GM10266 (cell line): ENCODE data around the gene INSIG1.

Experiments used
- DNase-seq: peaks from one replicate; pipeline ENCODE4 v3.0.0; 2012; ENCODE audit errors: extremely low spot score
- TF ChIP-seq, protein P1 (sequence below): IDR thresholded peaks from 2 replicates; pipeline ENCODE4 v1.5.1; 2012; ENCODE audit warnings: mild to moderate bottlenecking, low read depth; ENCODE audit not compliant: control insufficient read depth, insufficient read depth; ENCODE audit errors: missing control alignments

Gene INSIG1

DNA sequence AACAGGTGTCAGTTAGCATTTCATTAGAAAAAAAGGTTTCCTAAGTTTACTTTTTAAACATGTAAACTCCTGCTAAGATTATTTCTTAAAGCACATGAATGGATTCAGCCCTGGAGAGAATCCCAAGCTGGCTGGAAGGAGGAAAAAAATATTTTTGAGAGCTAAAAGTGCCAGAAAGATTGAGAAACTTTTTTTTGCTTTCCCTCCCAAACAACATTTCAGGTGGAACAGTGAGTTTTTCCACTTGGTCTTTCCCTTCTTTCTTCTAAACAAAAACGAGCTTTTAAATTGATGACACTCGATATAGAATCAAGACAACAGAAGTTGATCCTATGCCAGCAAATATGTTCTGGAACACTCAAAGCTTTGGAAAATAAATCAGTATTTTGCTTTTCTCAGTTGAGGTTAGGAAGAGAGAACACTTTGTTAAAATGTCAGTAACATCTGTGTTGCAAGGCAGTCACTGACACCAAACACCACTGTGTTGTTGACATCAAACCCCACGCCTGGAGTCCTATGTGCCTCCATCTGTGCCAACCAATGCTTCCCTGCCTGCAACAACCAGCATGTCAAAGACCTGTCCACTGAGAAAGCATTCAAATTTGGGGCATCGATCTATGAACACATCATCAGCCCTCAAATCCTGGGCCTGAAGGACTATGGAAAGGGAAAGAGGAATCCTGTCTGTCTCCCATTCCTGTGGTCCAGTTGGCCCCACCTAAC, 22.9 kb upstream of the INSIG1 start:
- no peak for DNase-seq
- TF ChIP-seq, protein P1, sequence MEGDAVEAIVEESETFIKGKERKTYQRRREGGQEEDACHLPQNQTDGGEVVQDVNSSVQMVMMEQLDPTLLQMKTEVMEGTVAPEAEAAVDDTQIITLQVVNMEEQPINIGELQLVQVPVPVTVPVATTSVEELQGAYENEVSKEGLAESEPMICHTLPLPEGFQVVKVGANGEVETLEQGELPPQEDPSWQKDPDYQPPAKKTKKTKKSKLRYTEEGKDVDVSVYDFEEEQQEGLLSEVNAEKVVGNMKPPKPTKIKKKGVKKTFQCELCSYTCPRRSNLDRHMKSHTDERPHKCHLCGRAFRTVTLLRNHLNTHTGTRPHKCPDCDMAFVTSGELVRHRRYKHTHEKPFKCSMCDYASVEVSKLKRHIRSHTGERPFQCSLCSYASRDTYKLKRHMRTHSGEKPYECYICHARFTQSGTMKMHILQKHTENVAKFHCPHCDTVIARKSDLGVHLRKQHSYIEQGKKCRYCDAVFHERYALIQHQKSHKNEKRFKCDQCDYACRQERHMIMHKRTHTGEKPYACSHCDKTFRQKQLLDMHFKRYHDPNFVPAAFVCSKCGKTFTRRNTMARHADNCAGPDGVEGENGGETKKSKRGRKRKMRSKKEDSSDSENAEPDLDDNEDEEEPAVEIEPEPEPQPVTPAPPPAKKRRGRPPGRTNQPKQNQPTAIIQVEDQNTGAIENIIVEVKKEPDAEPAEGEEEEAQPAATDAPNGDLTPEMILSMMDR: no peak

DNA sequence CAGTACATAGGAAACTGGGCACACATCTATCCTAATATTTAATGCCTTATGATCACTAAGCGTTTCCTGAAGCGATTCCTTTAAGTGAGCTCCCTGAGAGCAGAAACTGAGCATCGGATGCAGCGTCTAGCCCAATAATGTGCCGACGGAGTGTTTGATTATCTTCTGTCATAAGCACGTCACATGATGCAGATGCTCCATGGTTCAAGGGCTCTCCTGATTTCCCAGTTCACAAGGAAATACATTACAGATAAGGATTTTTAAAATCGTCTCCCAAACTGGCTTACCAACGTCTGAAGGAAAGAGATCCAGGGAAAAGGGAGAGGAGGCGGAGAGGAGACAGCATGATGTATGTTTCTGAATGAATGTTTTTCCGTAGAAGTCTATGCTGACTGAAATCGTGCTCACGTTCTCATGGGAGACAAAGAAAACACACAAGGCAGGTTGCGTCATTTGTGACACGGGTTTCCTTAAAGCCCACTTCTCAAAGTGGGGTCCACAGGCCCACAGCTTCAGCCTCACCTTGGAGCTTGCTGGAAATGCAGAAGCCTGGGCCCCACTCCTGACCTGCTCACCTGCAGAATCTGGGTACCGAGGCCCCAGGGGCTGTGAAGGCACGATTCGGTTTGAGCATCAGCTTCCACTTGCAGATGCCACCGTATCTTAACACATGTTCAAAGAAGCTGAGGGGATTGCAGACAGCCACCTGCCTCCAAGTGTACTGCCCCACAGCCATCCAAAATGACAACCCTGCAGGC, 21.5 kb upstream of the INSIG1 start:
- TF ChIP-seq, protein P1: no peak

DNA sequence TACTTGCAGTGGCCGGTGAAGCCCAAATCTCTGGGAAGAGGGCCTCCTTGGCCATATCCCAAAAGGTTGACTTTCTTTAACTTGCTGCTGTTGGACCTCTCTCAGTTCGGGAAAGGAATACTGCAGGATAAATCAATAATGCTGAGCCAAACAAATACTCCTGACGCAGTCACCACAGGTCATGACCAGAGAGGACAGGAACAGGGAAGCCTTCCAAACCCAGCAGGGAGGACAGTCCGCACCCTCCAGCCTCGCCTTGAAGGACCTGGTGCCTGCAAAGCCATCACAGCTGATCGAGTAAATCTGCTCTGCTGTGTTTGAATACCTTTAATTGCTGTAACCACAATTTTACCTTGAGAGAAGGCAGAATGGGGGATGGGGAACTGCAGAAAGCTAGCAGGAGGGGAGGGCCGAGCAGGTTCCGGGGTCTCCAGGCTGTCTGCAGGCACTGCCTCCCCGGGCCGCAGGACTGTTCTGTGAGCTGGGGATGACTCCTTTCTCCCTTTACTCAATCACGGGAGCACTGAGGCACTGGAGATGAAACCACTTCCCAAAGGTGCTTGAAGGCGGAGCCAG, 20.8 kb upstream of the INSIG1 start:
- TF ChIP-seq, protein P1: no peak
- no peak for DNase-seq

More for the DNA sequence above, 21.5 kb upstream of the INSIG1 start:
- no peak for DNase-seq

DNA sequence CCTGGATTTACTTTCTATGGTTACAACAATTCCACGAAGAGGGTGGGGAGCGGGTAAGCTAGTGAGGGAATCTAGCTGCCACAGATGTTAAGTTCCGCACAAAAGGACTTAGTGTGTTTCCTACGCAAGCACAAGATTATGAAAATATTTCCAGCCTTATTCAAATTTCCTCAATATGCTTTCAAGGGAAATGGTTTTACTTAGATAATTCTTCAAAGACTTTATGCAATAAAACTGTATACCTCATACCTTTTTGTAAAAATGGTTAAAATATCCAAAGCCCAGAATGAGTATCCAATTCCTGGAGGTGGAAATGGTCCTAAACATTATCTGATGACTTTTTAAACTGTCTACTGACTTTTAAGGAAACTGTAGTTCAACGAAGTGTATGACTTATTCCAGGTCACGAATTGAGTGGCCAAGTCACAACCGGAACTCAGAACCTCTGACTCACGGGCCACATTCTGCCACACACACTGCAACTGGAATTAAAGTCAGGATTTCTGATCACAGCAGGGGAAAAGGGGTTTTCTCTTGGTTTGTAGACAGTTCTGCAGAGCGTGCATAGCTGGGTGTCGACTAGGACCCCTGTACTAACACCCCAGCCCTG, 20.2 kb upstream of the INSIG1 start:
- TF ChIP-seq, protein P1: no peak
- DNase-seq: no peak

DNA sequence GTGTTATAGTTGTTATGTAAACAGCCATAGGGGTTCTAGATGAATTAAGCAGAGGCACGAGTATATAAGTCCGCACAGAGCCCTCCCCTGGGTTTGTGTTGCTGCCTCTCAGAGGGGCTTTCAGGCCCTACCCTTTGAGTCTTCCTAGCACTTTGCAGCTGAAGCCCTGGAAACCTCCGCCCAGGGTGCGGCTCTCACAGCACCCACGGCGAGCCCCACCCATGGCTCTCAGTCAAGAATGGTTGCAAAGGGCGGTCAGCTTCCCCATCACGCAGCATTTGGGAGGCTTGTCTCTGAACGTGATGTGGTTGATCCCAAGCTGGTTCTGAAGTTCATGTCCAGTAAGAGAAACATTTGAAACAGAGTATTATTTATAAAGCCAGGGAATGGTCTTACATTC, 18.8 kb upstream of the INSIG1 start:
- no peak for DNase-seq
- TF ChIP-seq, protein P1: no peak

DNA sequence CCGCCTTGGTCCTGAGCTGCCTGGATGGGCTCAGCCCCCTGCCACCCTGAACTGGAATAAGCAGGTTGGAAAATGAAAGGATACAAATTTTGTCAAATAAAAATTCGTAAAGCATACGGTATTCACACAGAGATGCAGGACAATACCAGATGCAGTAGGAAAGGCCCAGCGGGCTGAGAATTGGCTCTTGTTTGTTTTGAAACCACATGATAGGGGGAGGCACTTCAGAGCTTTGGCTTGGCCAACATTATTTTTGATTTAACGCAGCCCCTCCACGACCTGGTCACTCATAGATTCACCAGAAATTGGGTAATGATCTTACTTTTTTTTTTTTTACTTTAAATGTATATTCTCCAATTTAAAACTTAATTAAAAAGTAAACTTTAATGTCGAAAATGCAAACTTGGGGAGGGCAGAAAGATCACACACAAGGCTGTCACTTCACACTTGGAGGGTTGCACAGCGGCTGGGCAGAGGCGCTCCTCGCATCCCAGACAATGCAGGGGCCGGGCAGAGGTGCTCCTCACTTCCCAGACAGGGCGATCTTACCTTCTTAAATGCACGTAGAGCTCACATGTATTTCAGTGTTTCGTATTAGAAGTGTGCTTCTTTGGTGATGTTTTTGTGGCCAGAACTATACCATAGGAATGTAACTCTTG, 17.8 kb upstream of the INSIG1 start:
- no peak for DNase-seq
- TF ChIP-seq, protein P1: no peak
